ENCODE measurements around the gene RMND1. TPM values are rescaled to one million over a fixed set of nuclear protein-coding genes. Genes with fewer than 3 reads are reported as not detected.

Gene RMND1
- total RNA-seq, 1 experiment from 2014 or later, result 19.3 TPM

DNA sequence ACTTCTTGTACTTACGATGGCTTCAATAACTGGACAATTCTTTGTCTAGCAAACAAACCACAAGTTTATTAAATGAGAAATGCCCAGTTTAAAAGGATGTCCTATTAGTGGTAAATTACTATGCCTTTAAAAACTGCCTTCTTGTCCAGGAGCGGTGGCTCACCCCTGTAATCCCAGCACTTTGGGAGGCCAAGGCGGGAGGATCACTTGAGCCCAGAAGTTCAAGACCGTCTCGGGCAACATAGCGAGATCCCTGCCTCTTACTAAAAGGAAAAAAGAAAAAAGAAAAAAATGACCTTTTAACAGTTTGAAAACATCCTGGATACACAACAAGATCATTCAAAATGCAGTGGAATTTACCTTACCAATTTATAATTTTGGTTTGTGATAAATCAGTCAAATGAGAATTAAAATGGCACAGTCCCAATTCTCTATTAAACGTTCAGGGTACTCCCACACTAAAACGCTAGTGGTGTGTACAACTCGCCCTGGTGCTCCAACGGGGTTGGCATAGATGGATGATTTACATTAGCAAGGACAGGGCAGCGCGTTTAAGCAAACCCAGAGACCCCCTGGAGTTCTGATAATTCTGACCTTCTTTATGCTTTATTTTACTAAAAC, 62.8 kb downstream of the RMND1 start:
- H4K20me1 ChIP-seq (ENCODE audit: insufficient read depth), result peaks cover 18% of the 10 kb centered on the region
- no peaks in the 10 kb centered on the region for H3K9me3 ChIP-seq (ENCODE audit: insufficient read depth, low read depth)
- BruUV-seq (replicated peaks), result TSS peak; percentile 51
- H3K4me3 ChIP-seq, result peak overlapping the region; percentile 75
- ChIA-PET POLR2A (ENCODE audit: unreplicated experiment) (interaction anchor here (0.6 kb wide), 2 partner anchors 14 to 15 kb away, joined by 5 to 24 read pairs; no protein-coding TSS in a partner anchor), CTCF (interaction anchor here (0.5 to 0.7 kb wide), 3 partner anchors 65 to 579 kb away, joined by 3 to 13 read pairs (median 7); no protein-coding TSS in a partner anchor)
- peaks cover 4% of the 10 kb centered on the region for H3K36me3 ChIP-seq (ENCODE audit: low read depth)
- peak overlapping the region; percentile 75 for H2AFZ ChIP-seq
- no peak for DNase-seq
- H3K4me1 ChIP-seq (replicated peaks; ENCODE audit: insufficient read depth), result peaks cover 39% of the 10 kb centered on the region
- H3K79me2 ChIP-seq (ENCODE audit: low read depth), result peaks cover 77% of the 10 kb centered on the region
- no peaks in the 10 kb centered on the region for H3K27me3 ChIP-seq (ENCODE audit: insufficient read depth, low read depth)
- intact Hi-C loops (cut with micrococcal nuclease; ENCODE audit: unreplicated experiment), result no loop called here
- peak overlapping the region; percentile 98 for H3K27ac ChIP-seq
- no peaks in the 10 kb centered on the region for H3K9me2 ChIP-seq (ENCODE audit: insufficient read depth)
- H3F3A ChIP-seq (ENCODE audit: insufficient read depth, low read depth), result peaks cover 40% of the 10 kb centered on the region
- TF ChIP-seq CTCF (conservative IDR thresholded peaks at IDR 0.05) (no peak), EZH2 (IDR thresholded peaks at IDR 0.05; ENCODE audit: low read depth) (no peak)
- H3K4me2 ChIP-seq, result peak overlapping the region; percentile 77

- Histone ChIP-seq H3K9me3 (ENCODE audit: insufficient read depth, low read depth) (no peaks in the 10 kb centered on the region), H3K27me3 (ENCODE audit: insufficient read depth, low read depth) (no peaks in the 10 kb centered on the region), H3K4me3 (no peak overlapping the region), H3K9me2 (ENCODE audit: insufficient read depth) (no peaks in the 10 kb centered on the region), H3K4me1 (replicated peaks; ENCODE audit: insufficient read depth) (peaks cover 30% of the 10 kb centered on the region), H2AFZ (no peak overlapping the region), H3K4me2 (peak overlapping the region; percentile 77), H3K36me3 (ENCODE audit: low read depth) (peaks cover 4% of the 10 kb centered on the region), H3F3A (ENCODE audit: insufficient read depth, low read depth) (peaks cover 37% of the 10 kb centered on the region), H3K27ac (peak overlapping the region; percentile 98), H3K79me2 (ENCODE audit: low read depth) (peaks cover 77% of the 10 kb centered on the region), H4K20me1 (ENCODE audit: insufficient read depth) (peaks cover 9% of the 10 kb centered on the region)
- no peak for DNase-seq
- intact Hi-C loops (cut with micrococcal nuclease; ENCODE audit: unreplicated experiment), result no loop called here
- ChIA-PET POLR2A (ENCODE audit: unreplicated experiment) (no interaction called here), CTCF (interaction anchor here (0.5 kb wide), 1 partner anchor 13 kb away, joined by 3 read pairs; no protein-coding TSS in a partner anchor)
- no peak for TF ChIP-seq EZH2 (IDR thresholded peaks at IDR 0.05; ENCODE audit: low read depth)
- no peak for TF ChIP-seq CTCF (conservative IDR thresholded peaks at IDR 0.05)
- BruUV-seq (replicated peaks), result no TSS peak
Observed at GRCh38 chr6:151388236-151388635, 63.7 kb downstream of the RMND1 start.

DNA sequence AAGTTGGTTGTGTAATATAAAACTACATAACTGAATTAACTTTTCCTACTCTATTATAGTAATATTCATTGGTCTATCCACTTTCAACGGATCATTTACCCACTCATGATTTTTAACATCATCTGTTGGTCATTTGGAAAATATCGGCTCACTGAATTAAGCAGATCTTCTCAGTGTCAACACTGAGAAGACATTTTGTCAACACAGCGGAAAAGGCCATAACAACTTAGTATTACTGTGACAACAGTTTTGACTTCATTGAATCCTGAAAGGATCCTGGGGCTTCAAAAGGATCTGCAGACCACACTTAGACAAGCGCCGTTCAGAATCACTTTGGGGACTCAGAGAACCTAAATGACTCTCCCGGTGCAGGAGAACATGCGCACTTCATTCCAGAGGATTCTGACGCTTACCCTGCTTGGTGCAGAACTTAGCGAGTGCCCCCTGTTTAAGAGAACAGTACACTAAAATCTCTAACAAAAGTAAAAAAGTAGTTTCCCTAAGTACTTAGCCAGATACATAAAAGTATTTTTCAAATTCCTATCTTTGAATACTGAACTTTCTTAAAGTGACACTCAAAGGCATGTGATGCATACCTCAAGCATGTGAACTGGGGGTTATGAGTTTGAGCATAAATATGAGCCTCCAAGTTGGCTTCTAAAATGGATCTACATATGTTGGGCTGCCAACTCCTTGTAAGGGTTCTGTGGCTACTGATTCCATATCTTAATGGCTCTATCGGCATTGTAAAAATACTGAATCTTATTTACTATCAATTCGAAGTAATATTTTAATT, 64.6 kb downstream of the RMND1 start:
- Histone ChIP-seq H3K79me2 (ENCODE audit: low read depth) (peaks cover 77% of the 10 kb centered on the region), H3F3A (ENCODE audit: insufficient read depth, low read depth) (peaks cover 28% of the 10 kb centered on the region), H3K4me1 (replicated peaks; ENCODE audit: insufficient read depth) (peaks cover 21% of the 10 kb centered on the region), H3K9me3 (ENCODE audit: insufficient read depth, low read depth) (no peaks in the 10 kb centered on the region), H4K20me1 (ENCODE audit: insufficient read depth) (peaks cover under 1% of the 10 kb centered on the region; the same call in 1 of the 2 replicates), H3K27me3 (ENCODE audit: insufficient read depth, low read depth) (no peaks in the 10 kb centered on the region), H3K36me3 (ENCODE audit: low read depth) (peaks cover 4% of the 10 kb centered on the region), H3K9me2 (ENCODE audit: insufficient read depth) (no peaks in the 10 kb centered on the region), H3K4me3 (no peak overlapping the region), H2AFZ (no peak overlapping the region), H3K27ac (peak overlapping the region; percentile 98; the same call in 1 of the 2 replicates), H3K4me2 (no peak overlapping the region)
- no peak for TF ChIP-seq EZH2 (IDR thresholded peaks at IDR 0.05; ENCODE audit: low read depth)
- TF ChIP-seq CTCF (conservative IDR thresholded peaks at IDR 0.05), result no peak
- DNase-seq, result no peak
- intact Hi-C loops (cut with micrococcal nuclease; ENCODE audit: unreplicated experiment), result no loop called here
- ChIA-PET POLR2A (ENCODE audit: unreplicated experiment) (no interaction called here), CTCF (no interaction called here)
- BruUV-seq (replicated peaks), result no TSS peak

All from PC-9 (cell line).